ENCODE data around the gene ANKRD55.
"Not testable (repeated sequence)": the region's sequence is repeated elsewhere in the genome, so short reads cannot be mapped to it uniquely, and the experiment has no call there.

The ANKRD55 gene

DNA sequence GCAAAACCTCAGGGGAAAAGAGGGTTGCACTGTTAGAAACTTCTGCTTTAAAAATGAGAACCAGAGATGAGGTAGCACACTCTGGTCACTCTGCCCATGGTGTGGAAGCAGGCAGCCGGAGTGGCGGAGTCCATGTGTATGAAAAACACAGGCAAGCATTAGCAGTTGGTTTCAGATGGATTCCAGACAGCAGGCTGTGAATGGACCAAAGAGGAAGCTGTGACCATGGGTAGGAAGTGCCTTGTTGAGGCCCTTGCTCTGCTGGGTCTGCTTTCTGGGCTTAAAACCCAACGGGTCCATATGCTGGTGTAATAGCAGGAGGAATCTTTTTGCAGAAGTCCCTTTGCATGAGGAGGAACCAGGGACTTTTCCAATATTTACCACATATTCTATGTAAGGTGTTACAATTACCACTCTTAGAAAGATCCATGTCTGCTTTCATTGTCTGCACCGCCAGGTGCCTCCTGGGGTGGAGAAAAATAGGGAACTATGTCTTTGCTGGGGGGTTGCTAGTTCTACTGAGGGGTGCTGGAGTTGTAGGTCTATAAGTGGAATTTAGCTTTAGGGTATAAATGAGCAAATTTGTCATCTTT lies 77.0 kb downstream of the ANKRD55 start:
- Histone ChIP-seq H3K27me3 (no peaks in the 10 kb centered on the region), H3K4me1 (no peaks in the 10 kb centered on the region), H3K9me3 (no peaks in the 10 kb centered on the region), H3K4me3 (ENCODE audit: low read depth, low read length) (no peak overlapping the region), H3K36me3 (no peaks in the 10 kb centered on the region)
- DNase-seq: no peak
- no peak for TF ChIP-seq CTCF (IDR thresholded peaks at IDR 0.05; ENCODE audit: low read depth, low read length)

DNA sequence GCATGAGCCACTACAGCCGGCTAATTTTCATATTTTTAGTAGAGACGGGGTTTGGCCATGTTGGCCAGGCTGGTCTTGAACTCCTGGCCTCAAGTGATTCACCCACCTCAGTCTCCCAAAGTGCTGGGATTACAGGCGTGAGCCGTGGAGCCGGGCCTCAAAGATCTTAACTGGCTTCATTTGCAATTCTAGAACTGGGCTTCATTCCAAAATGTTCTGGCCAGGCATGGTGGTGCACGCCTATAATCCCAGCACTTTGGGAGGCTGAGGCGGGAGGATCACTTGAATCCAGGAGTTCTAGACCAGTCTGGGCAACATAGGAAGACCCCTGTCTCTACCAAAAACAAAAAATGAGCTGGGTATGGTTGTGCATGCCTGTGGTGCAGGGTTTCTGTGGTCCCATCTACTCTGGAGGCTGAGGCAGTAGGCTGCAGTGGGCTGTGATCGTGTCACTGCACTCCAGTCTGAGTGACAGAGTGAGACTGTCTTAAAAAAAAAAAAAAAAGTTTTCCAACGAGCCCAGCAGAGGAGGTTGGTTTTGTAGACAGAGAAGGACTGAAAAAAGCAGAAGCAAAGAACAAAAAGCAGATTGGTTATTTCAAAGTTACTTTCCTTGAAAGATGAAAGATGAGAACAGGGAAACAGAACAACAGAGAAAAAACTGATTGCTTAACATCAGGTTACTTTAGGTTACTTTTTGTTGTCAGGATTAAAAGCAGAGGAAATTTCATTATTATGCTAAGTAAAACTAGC lies 78.2 kb downstream of the ANKRD55 start:
- Histone ChIP-seq H3K9me3 (no peaks in the 10 kb centered on the region), H3K4me1 (no peaks in the 10 kb centered on the region), H3K27me3 (no peaks in the 10 kb centered on the region), H3K36me3 (no peaks in the 10 kb centered on the region), H3K4me3 (ENCODE audit: low read depth, low read length) (no peak overlapping the region)
- DNase-seq: no peak
- TF ChIP-seq CTCF (IDR thresholded peaks at IDR 0.05; ENCODE audit: low read depth, low read length): no peak

DNA sequence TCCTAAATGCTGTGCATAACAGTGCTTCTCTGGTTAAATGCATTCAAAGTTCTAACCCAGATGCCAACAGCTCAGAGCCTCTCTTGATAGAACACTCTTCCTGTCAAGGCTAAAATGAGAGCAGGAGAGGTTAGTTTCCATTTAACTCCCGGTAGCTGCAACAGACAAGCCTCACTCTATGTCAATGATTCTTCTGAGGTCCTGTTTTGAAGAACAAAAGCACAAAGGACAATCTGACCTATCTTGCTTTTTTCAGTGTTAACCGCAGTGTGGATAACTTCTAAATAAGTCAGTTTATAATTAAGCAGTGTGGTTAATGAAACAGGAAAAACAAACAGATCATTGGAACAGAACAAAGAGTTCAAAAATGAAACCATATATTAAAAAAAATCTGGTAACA lies 80.7 kb downstream of the ANKRD55 start:
- H3K9me3 ChIP-seq: no peaks in the 10 kb centered on the region
- no peaks in the 10 kb centered on the region for H3K27me3 ChIP-seq
- DNase-seq: no peak
- H3K4me1 ChIP-seq: no peaks in the 10 kb centered on the region
- no peak for TF ChIP-seq CTCF (IDR thresholded peaks at IDR 0.05; ENCODE audit: low read depth, low read length)
- no peak overlapping the region for H3K4me3 ChIP-seq (ENCODE audit: low read depth, low read length)
- H3K36me3 ChIP-seq: no peaks in the 10 kb centered on the region

GRCh38 chr5:56150756-56151155 lies 82.4 kb downstream of the ANKRD55 start:
- not testable (repeated sequence) for H3K4me1 ChIP-seq; H3K9me3 ChIP-seq; DNase-seq; H3K36me3 ChIP-seq; H3K27me3 ChIP-seq; H3K4me3 ChIP-seq (ENCODE audit: low read depth, low read length)

DNA sequence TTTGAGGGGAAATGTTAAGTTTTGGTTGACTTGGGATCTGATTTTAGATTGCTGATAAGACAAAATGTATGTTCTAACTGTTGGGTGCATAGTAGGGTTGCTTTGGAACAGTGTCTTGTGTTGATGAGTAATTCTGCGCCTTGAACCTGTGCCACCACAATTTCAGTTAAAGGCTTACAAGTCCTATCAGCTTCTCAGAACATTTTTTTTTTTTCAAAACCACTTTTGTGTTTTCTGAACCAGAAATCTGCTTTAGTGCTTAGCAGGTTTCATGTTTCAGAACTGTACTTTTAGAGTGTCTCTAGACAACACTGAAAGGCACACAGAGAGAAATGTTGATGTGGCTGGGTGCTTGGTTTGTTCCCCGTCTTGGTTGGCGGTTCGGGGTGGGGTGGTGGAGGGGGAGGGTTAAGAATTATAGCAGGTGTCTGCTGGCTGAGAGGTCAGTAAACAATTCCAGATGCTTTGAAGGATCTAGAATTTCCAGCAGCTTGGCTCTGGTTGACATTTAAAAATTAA lies 84.6 kb downstream of the ANKRD55 start:
- no peaks in the 10 kb centered on the region for H3K4me1 ChIP-seq
- H3K4me3 ChIP-seq (ENCODE audit: low read depth, low read length): no peak overlapping the region
- no peak for DNase-seq
- no peak for TF ChIP-seq CTCF (IDR thresholded peaks at IDR 0.05; ENCODE audit: low read depth, low read length)
- H3K27me3 ChIP-seq: no peaks in the 10 kb centered on the region
- H3K9me3 ChIP-seq: no peaks in the 10 kb centered on the region
- no peaks in the 10 kb centered on the region for H3K36me3 ChIP-seq

DNA sequence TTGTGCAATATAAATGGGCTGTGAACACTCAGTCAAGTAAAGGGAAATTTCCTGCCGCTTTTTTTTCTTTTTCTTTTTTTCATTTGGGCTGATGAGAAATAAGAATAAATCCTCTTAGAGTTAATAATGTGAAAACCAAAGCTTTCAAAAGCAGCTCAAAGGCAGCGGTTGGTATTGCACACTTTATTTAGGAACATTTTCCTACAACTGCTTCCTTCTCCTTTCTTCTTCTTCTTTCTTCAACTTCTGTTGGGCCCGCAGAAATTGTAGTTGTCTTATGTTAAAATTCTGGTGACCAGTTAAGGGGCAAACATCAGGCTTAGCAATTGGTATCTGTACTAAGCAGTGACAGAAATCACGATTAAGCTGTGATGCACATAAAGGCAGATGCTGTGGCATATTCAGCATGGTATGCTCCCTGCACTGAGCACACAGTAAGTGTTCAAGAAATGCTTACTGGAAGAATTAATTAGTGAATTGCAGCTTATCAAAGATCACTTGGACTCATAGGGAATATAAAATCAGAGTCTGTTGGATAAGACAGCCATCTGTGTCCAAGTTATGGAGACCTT lies 85.4 kb downstream of the ANKRD55 start:
- Histone ChIP-seq H3K4me1 (no peaks in the 10 kb centered on the region), H3K9me3 (no peaks in the 10 kb centered on the region), H3K36me3 (no peaks in the 10 kb centered on the region), H3K4me3 (ENCODE audit: low read depth, low read length) (no peak overlapping the region), H3K27me3 (no peaks in the 10 kb centered on the region)
- no peak for TF ChIP-seq CTCF (IDR thresholded peaks at IDR 0.05; ENCODE audit: low read depth, low read length)
- no peak for DNase-seq

Measured in BE2C (cell line).